Superior temporal gyrus (tissue), 1 donor: ENCODE data around the gene NSF.
"Not testable (repeated sequence)": the region's sequence is repeated elsewhere in the genome, so short reads cannot be mapped to it uniquely, and the experiment has no call there.

Experiments used
- DNase-seq: peaks from one replicate; pipeline ENCODE4 v3.0.0-alpha.2; 2016; ENCODE audit errors: extremely low spot score

The NSF gene

DNA sequence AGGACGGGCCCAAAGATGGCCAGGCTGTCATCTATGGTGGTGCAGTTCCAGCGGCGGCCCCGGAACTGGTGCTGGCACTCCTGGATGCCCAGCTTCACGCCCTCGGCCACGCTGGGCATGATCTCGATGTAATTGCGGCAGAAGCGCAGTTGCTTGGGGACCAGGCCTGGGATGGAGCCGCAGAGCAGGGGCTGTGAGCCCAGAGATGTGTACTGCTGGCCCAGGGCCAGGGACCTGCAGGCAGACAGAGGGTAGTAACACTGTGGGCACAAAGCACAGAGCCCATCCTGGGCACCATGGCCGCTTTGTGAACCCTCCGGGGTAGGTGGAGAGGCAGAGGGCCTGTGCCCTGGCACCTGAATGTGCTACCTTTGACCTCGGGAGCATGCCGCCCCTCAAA lies 183.2 kb downstream of the NSF start:
- no peak for DNase-seq

DNA sequence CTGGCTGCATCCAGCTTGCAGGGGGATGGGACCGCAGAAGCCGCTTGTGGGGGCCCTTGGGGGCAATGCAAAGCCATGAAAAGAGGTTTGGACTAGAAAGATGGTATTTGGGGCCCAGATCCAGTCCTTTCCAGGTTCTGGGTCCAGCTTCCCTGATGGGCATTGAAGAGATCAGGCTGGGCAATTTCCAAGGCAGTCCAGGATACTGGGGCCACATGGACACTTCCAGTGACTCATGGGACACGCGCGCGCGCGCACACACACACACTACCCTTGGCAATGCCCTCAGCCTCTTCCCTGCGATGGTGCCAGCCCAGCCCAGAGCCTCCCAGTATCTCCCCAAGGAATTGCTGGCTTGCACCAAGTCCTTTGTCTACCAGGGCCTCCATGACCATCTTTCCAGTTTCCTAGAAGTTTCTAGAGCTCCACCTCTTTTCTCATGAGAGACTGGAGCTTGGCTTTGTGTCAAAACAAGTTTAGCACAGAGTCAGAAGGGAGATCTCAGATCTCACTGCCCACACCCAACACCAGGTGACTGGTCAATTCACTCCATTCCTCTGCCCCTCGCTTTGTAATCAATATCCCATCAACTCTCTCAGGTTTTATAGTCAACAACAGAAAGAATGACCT lies 183.8 kb downstream of the NSF start:
- no peak for DNase-seq

DNA sequence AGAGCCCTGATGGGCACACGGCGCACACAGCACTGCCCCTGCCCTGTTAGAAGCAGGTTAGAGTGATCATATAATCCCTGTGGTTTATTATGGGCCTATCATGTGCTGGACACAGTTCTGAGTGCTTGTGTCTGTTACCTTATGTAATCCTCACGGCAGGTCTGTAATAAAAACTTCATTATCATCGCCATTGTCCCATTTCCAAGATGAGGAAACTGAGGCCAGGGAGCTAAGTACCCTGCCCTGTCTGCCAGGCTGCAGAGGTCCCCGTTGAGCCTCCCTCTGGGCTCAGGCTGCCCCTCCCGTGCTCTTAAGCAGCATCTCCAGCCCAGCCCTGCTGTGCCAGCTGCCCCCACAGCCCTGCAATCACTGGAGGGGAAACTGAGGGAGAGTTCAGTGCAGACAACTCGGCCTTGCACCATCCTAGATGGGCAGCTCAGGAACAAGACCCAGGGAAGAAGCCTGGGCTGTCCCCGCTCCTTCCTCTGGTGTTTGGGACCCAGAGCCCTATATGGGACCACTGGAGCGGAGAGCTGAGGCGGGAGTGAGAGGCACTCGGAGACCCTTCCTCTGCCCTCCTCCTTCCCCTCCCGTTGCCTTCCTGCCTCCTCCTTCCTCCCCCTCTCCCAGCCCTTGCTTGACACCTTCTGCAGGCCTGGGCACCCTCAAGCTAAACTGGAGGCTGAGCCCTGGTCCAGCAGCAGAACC lies 186.0 kb downstream of the NSF start:
- DNase-seq, result no peak

DNA sequence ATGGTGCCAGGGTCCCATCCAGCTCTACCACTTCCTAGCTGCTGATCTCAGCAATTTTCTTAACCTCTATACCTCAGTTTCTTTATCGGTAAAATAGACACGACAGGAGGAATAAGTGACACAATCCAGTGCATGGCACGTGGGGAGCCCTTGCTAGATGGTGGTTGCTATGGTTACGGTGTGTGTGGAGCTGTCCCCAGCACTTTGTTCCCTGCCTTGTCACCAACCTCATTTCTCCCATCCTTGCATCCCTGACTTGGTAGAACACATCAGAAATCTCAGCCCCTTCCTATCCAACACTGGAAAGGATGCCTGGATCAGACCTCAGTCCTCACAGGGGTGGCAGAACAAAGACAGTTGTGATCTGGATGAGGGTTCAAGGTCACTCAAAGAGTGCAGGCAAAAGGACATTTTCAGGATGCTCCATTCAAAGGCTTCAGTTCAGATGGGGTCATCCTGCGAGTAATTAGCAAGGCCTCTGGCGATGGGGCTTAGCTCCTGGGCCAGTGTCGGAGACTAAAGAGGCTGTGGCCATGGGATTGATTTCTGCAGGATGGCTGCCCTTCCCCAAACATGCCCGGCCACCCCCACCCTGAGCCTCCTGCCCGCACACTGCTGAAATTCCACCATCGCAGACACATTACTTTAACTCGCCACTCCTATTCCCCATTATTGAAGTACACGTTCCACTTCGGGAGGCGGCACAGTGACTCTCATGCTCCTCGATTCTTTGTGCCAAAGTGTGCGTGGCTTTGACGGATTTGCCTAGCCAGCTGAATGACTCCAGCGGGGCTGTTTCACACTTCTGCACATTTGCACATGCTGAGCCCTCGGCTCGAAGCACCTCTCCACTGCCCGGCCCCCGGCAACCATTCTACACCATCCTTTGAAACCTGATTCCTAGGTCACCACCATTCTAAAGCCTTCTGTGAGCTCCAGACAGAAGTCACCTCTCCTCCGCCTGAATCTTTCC lies 187.8 kb downstream of the NSF start:
- no peak for DNase-seq

DNA sequence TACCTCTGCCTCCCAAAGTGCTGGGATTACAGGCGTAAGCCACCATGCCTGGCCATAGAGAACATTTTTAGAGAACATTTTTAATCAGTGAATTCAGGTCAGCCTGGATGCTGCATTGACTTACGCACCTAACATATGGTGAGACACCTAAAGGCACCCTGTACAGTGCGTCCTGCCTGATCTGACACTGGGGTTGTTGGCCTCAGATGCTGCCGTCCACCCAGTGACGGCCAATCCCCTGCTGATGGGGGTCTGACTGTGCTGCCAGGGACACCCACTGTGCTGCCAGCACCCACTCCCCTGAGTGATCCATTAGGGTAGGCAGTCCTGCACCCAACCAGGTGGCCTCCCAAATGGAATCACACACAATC lies 189.5 kb downstream of the NSF start:
- no peak for DNase-seq

DNA sequence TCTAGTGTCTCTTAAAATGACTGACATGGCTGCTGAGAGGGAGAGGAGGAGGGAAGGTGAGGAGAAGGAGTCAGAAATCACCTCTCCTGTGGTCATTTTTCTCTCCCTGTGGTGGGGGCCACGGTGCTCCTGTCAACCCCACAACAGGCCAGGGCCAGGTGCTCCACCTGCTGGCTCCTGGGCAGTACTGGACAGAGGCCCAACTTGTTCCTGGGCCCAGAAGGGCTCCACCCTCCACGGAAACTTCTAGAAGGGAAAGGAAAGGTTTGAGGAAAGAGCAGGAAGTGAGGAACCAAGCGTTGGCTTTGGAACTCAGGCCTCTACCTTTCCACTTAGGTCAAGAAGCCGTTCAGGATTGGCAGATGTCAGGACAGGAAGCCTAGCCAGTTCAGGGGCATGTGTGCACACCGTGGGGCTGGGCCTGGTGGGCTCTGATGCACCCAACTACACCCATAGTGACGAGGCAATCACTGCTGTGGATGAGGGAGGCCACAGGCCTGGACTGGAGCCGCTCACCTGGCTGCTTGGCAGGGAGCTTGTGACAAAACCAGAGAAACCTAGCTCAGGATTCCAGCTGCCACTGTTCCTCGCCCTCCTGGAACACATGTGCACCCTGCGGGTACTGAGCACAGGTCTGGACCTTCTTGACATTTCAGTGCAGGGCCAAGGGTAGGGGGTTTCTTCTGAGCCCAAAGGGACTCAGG lies 191.9 kb downstream of the NSF start:
- no peak for DNase-seq

DNA sequence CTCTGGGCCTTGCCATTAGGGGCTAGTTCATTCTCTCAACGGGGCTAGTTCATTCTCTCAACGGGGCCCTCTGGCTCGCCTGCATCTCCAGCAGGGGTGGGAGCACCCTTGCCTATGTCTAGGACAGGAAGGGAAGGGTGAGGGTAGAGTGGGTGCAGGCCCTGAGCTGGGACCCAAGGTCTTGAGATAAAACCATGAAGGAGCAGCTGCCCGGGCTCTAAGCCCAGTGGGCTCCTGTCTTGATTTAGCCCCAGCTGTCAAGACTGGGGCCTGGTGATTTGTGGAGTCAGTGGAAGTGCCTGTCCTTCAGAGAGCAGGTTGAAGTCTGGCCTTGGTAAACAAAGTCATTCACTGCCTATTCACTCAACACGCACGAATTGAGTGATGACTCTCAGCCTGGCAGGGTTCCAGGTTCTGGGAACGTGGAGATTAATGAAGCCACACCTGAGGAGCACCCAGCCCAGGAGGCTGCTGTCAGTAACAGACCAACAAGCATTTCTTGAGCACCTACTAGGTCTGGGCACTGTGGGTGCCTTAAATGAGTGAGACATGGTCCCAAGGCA lies 192.6 kb downstream of the NSF start:
- no peak for DNase-seq

DNA sequence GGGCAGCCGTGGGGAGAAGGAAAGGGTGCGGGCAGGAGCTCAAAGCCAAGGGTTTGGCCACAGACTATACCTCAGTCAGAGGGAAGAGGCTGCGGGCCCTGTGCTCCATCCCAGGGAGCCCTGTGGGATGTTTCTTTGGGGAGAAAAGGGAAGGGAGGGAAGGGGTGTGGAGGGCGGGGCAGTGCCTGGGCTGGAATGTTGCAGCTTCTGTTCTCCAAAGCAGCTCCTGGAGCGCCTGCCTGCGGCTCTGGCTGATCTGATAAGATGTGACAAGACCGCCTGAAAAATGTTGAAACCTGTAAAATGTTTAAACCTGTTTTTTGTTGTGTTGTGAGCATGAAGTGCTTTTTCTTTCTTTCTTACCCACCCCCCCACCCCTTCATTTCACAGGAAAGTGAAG lies 195.2 kb downstream of the NSF start:
- no peak for DNase-seq

DNA sequence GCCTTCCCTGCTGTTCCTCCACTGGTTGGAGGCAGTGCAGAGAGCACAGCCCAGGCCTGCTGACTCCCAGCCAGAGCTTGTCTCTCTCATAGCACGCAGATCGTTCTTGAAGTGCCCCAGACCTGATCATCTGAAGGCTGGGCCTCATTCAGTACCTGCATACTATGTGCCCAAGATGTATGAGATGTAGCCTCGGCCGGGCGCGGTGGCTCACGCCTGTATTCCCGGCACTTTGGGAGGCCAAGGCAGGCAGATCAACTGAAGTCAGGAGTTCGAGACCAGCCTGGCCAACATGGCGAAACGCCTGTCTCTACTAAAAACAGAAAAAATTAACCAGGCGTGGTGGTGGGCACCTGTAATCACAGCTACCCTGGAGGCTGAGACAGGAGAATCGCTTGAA lies 197.0 kb downstream of the NSF start:
- DNase-seq, result no peak

DNA sequence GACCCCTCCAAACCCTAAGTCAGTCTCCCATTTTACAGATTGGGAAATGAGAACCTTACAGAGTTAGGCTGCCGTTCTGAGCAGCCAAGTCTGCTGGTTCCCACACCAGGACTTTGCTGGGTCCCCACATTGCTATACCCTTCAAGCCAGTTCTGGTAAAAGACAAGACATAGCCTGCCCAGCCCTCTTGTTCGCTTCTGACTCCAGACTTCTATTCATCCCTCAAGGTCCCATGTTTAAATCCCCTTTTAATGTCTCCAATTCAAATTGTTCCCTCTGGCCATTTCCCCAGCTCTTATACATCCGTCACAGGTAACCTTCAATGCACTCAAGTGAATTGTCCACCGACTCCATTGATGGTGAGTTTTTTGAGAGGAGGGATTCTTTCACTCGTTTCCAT lies 197.8 kb downstream of the NSF start:
- no peak for DNase-seq

DNA sequence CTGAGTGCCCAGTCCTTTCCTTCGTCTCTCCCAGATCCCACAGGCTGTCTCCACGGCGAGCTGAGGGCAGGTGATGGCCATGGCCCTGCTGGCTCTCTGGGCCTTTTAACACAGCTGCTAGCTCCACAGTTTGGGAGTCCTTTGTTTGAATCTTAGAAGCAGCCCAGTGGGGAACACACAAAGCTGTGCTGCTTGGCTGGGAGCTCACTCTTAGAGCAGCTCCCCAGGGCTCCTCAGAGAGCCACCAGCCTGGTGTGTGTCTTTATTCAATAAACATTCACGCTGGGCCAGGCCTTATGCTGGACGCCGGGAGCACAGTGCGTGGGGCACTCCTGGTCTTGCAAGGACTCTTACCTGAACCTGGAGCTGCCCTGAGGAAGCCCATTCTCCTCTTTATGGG lies 198.3 kb downstream of the NSF start:
- no peak for DNase-seq

DNA sequence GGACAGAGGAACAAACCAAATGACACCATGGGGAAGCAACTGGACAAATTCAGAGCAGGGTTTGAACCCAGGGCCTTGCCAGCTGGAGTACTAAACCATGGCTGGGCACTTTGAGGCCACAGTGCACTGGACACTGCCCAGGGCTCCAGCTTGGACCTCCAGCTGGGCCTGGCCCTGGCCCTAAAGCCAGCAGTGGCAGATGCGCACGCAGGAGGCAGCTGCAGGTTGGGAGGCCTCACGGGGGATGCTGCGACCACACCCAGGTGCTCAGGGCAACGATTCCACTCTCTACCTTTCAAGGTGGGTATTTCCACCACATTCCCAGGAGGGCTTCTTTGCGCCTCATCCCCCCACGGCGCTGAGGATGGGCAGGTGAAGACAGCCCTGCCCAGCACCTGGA lies 199.1 kb downstream of the NSF start:
- DNase-seq, result no peak

DNA sequence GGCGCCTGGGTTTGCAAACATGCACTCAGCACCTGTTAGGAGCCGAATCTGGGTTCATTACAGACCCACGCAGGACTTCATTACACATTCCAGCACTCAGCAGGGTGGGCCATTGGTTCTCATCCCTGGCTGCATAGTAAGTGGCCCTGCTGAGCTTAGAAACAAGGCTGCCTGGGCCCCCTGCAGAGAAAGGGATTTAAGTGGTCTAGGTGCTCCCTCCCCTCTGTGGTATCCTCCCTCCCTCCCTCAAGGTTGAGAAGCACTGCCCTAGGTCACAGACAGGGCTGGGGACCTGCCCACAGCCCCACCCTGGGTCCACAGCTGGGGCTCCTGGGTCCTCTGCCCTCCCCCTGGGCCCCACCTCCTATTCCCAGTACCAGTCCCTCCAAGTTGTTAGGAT lies 199.7 kb downstream of the NSF start:
- DNase-seq, result no peak

DNA sequence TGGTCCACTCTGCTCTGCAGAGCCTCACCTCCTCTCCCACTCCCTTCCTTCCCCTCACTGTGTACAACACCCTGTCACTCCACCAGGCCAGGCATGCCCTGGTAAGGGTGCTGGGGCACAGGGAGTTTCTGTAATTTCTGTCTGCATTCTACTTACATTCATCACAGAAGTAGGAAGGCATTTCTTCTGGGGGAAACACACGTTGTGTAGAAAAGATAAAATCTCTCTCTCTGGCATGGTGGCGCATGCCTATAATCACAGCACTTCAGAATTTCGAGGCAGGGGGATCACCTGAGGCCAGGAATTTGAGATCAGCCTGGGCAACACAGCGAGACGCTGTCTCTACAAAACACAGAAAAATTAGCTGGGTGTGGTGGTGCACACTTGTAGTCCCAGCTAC lies 201.1 kb downstream of the NSF start:
- no peak for DNase-seq

DNA sequence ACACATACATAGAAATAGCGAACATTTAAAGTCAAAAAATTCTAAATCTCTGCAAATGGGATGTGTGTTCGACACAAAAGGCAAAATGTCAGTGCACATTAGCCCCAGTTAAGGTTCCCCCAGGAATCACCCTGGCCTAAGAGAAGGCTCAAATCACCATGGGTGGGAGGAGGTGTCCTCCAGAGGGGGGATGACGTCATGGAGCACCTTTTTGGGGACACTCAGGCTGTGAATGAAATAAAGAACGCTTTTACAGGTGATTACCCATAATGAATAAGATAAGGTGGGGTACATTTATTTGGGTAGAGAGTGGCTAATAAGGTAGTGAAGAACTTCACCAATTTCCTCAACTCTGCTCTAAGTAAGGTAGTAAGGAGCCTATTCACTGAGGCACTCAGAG lies 201.6 kb downstream of the NSF start:
- no peak for DNase-seq

DNA sequence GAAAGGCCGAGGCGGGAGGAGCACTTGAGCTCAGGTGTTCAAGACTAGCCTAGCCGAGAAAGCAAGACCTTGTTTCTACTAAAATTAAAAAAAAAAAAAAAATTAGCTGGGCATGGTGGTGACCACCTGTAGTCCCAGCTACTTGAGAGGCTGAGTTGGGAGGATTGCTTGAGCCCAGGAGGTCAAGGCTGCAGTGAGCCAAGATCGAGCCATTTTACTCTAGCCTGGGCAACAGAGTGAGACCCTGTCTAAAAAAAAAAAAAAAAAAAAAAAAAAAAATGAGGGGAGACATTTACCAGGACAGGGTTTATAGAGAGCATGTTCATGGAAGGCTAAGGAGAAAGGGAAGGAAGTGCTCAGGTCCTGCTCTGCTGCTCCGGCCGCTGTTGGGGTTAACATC lies 202.6 kb downstream of the NSF start:
- DNase-seq, result not testable (repeated sequence)

DNA sequence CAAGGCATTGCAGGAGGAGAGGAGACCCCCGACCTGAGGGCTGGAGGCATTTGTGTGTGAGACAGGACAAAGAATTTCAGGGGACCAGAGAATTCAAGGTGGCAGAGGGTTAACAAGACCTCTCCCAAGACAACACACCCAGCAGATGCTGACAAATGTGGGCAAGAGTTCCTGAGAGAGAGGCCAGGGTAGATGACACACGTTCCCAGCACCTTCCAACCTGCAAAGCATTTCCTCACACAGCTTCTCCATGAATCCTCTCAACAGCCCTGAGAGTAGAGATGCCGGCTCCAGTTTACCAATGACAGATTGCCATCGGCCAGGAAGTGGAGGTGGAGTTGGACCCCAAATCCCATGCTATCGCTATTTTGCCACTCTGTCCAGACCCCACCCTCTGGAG lies 203.1 kb downstream of the NSF start:
- no peak for DNase-seq

DNA sequence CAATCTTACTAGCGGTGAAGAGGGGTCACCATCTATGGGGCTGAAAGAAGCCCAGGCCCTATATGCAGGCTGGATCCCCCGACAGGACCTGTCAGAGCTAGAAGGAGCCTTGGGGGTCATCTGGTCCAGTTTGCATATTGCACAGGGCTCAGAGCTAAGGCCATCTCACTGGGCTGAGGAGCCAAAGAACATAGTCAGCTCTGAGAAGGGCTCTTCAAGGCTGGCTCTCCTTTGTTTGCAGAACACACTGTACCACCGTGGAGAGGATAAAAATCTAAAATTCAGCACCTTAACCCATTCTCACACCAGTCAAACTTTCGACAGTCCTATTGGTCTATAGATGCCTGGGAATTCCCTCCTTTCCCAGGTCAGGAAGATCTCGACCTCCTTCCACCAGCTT lies 203.8 kb downstream of the NSF start:
- no peak for DNase-seq

DNA sequence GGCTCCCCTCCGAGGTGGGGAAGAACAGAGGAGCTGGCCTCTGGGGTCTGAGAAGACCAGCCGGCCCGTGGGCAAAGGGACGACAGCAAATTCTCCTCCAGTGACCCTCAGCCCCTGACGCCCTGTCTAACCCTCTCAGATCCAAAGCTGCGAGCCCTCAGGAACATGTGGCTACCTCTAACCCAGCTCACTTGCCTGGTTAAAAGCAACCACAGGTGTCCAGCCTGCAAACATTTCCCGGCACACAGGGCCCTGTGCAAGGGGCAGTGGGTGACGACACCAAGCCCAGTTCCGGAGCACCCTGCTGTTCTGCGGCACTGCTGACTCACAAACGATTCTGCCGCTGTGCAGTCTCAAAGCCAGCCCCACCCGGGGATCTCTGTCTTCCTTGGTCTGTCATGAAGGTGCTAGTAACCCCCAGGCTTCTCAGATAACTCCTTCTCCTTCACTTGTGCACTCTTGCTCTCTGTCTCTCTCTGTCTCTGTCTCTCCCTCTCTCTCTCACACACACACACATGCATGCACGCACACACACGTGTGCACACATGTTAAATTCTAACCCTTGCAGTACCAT lies 205.0 kb downstream of the NSF start:
- DNase-seq, result no peak

DNA sequence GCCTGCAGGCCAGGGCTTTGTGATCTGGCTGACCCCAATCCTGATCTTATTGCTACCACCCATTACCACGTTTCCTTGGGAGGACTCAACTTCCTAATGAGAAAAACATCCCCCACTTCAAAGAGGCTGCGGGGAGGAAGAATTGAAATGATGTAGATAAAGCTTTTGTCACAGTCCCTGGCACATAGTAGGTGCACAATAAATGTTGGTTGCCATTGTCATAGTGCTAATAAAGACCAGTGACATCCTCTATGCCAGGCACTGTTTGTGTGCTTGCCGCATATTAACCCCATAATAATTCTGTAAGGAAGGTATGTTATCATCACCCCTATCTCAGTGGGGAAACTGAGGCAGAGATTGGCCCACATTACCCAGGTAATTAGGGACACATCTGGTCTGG lies 205.6 kb downstream of the NSF start:
- no peak for DNase-seq

DNA sequence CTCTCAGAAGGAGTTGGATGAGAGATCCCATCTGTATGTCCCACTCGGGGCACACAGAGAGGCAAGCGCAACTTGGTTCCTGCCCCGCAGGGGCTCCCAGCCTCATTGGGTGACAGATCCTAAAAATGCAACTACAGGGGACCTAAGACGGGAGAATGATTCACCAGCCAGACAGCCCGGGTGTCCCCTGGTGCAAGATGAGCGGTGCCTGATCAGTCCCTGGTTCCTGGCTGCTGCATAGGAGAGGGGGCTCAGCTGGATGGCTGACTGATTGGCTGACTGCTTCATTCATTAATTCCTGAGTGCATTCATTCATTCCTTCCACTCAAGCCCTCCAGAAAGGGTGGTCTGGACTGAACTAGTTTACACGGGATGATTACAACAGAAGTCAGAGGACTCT lies 206.1 kb downstream of the NSF start:
- DNase-seq, result no peak
